Cardiac muscle cell (in vitro differentiated cells and primary cell): Measurements from ENCODE around the gene PROX2. TPM values are rescaled to one million over a fixed set of nuclear protein-coding genes. Genes with fewer than 3 reads are reported as not detected.

Experiments used
- DNase-seq, 2 donors: peaks; one replicate each; pipeline versions ENCODE4 v3.0.0 to v3.0.0-alpha.2; 2010 to 2017; ENCODE audit warnings: low read depth in 1 of 2, low spot score in 1 of 2
- H3K27ac ChIP-seq: fragments of 200-600 bp; sonication (generic); 2 replicates; pipeline ENCODE4 v1.5.1; 2016
- H3K27me3 ChIP-seq: fragments of 200-600 bp; sonication (generic); 2 replicates; pipeline ENCODE4 v1.6.0; 2016; ENCODE audit warnings: control low read depth
- H3K36me3 ChIP-seq: fragments of 200-600 bp; sonication (generic); 2 replicates; pipeline ENCODE4 v1.5.1; 2016; ENCODE audit warnings: control low read depth
- H3K4me1 ChIP-seq: fragments of 200-600 bp; sonication (generic); 2 replicates; pipeline ENCODE4 v1.8.1; 2017; ENCODE audit warnings: low read depth, mild to moderate bottlenecking, mixed run types
- H3K4me3 ChIP-seq: fragments of 200-600 bp; sonication (generic); 2 replicates; pipeline ENCODE4 v1.5.1; 2016; ENCODE audit warnings: mild to moderate bottlenecking
- H3K9me3 ChIP-seq: fragments of 200-600 bp; sonication (generic); 2 replicates; pipeline ENCODE4 v1.5.1; 2017; ENCODE audit warnings: low read depth, mild to moderate bottlenecking, control low read depth
- CTCF ChIP-seq: IDR thresholded peaks from 2 replicates; pipeline ENCODE4 v1.5.1; 2012; ENCODE audit warnings: low read depth, mild to moderate bottlenecking, low read length
- polyA plus RNA-seq: library from polyadenylated mRNA; unstranded; fragments of >200 nt; fragmentation: Nextera tagmentation; extraction: Ambion mirVana; gene quantifications from 2 replicates; pipeline ENCODE4 v1.2.1, GENCODE V29; 2016
- total RNA-seq: library from RNA; depleted of rRNA; stranded (reverse); fragments of >200 nt; gene quantifications from 2 replicates; pipeline ENCODE4 v1.2.3, GENCODE V29; 2016

Gene PROX2
- total and polyA plus RNA-seq, 2 experiments from 2014 or later, result 0.75 TPM; not detected in 1

GRCh38 chr14:74858022-74858421 lies 17.9 kb downstream of the PROX2 start:
- Histone ChIP-seq H3K27me3 (no peaks in the 10 kb centered on the region), H3K27ac (no peak overlapping the region), H3K4me3 (no peak overlapping the region), H3K36me3 (no peaks in the 10 kb centered on the region), H3K9me3 (no peaks in the 10 kb centered on the region), H3K4me1 (peaks cover 4% of the 10 kb centered on the region)
- no peak for TF ChIP-seq CTCF
- no peak for DNase-seq

- Histone ChIP-seq H3K9me3 (no peaks in the 10 kb centered on the region), H3K4me3 (no peak overlapping the region), H3K36me3 (no peaks in the 10 kb centered on the region), H3K27me3 (no peaks in the 10 kb centered on the region), H3K4me1 (peaks cover 4% of the 10 kb centered on the region), H3K27ac (no peak overlapping the region)
- no peak for TF ChIP-seq CTCF
- no peak for DNase-seq
These were observed 19.6 kb downstream of the PROX2 start for GRCh38 chr14:74856366-74856765.

GRCh38 chr14:74855945-74856344 lies 20.0 kb downstream of the PROX2 start:
- no peaks in the 10 kb centered on the region for H3K36me3 ChIP-seq

GRCh38 chr14:74855021-74855420 lies 20.9 kb downstream of the PROX2 start:
- DNase-seq, result no peak
- Histone ChIP-seq H3K36me3 (no peaks in the 10 kb centered on the region), H3K4me1 (peaks cover 4% of the 10 kb centered on the region), H3K4me3 (no peak overlapping the region), H3K27ac (no peak overlapping the region), H3K27me3 (no peaks in the 10 kb centered on the region), H3K9me3 (no peaks in the 10 kb centered on the region)
- no peak for TF ChIP-seq CTCF

More at GRCh38 chr14:74855945-74856344, 20.0 kb downstream of the PROX2 start:
- H3K27ac ChIP-seq, result no peak overlapping the region
- no peak for DNase-seq
- H3K4me1 ChIP-seq, result peaks cover 4% of the 10 kb centered on the region
- H3K27me3 ChIP-seq, result no peaks in the 10 kb centered on the region
- H3K4me3 ChIP-seq, result no peak overlapping the region
- no peak for TF ChIP-seq CTCF
- no peaks in the 10 kb centered on the region for H3K9me3 ChIP-seq

- no peak for TF ChIP-seq CTCF
- Histone ChIP-seq H3K4me3 (no peak overlapping the region), H3K27me3 (no peaks in the 10 kb centered on the region), H3K36me3 (no peaks in the 10 kb centered on the region), H3K27ac (no peak overlapping the region), H3K9me3 (no peaks in the 10 kb centered on the region), H3K4me1 (peaks cover 4% of the 10 kb centered on the region)
- DNase-seq, result no peak
These were observed 22.4 kb downstream of the PROX2 start for GRCh38 chr14:74853581-74853980.
